HL-60/S4 (cell line): ENCODE data around the gene SYT17.
"Not testable (repeated sequence)": the region's sequence is repeated elsewhere in the genome, so short reads cannot be mapped to it uniquely, and the experiment has no call there.

Source experiments
- in situ Hi-C: fragments of 300-500 bp; cut with MboI; formaldehyde crosslinking; loops from 2 replicates; pipeline ENCODE4 v1.14.3; 2022; ENCODE audit warnings: low sequenced_read_pairs

Gene SYT17

DNA sequence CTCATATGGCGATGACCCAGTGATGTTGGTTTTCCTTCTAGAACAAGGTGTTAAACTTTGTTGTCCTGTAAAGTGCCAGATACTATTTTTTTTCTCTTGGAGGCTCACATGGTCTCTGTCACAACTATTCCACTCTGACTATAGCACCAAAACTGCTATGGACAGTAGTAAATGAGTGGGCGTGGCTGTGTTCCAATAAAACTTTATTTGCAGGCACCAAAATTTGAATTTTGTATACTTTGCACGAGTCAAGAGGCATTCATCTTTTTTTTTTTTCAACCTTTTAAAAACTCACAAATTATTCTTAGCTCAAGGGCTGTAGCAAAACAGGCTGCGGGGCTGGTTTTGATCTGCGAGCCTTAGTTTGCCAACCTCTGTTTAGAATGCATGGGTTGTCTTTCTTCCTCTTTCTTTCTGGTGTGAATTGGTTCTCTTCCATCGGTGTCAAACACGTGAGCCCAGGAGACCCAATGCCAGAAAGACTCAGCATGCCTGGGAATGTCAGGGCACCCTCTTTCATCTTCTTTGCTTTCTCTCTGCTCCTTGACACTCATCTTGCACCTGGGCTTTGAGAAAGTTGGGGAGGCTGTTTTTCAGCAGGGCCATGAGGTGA lies 2.1 kb downstream of the SYT17 start:
- in situ Hi-C loops = no loop called here

DNA sequence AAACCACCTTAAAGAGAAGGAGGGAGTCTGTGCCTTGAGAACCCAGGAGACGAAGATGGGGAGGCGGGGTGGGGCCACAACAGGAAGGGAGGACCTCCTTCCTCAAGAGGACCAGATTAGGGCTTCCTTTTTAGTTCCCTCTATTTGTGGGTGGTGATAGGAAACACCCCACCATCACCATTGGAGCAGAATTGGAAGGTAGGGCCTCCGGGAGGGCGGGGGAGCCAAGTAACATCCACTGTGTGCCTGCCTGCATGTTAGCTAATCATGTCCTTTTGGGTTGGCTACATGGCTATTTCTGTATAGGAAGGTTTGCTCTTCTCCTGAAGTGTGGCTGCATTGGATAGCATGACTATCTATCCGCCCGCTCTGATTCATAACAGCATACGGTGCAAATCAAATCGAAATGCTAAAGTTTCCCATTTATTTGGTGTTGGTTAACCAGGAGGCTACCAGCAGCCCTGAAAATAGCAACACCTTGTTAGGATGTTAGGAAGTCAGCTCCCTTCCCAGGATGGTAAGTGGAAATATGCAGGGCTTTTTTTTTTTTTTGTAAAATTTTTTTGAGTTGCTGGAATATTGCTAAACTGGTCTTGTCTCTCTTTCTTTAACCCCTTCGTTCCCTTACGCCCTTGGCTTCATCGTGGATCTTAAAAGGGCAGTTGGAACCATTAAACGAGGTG lies 4.2 kb downstream of the SYT17 start:
- in situ Hi-C loops = no loop called here

DNA sequence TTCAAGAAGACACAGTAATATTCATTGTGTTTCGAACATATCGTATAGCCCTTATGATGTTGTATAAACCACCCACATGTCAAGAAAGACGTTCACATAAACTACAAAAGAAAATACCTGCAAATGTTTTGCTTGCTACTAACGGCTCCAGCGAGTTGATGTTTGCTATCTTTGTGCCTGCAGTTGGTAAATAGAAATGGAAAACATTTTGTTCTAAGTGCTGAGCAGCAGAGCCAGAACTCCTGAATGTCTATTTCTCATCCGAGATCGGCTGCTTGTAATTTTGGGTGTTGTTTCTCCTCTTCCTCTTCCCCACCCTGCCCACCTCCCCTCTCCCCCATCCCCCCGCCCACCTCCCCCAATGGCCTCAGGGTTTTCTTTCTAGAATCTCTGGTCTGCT lies 5.0 kb downstream of the SYT17 start:
- in situ Hi-C loops = no loop called here

DNA sequence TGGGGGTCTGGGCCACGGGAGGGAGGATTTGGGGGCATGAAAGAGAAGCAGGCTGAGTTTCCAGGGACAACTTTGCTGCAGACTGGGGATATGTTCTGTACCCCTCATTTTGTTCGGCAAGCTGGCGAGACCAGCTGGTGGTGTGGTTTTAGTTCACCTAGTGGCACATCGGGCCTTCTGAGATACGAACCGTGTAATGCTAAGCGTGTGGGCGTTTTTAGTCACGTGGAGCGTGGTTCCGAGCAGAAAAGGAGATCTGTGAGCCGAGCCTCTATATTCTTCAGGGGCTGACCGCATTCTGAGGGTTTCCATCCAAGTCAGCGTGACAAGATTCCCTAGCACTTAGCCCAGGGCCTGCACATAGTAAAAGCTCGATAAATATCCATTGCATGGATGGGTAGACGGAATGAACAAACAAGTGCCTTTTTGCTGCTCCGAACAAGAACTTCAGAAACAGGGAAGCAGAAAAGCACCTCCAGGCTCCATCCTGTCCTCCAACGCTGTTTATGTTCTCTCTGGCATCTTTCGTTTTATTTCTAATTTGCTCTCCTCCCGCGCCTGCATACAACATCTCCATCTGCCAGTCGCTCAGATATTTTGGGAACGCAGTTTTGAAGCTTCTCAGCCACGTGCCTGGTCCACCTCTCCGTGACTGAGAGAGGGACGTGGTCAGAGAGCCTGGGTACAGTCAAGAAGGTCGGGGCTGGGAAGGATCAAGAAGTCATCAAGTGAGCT lies 5.8 kb downstream of the SYT17 start:
- in situ Hi-C loops = no loop called here

- in situ Hi-C loops = no loop called here
These were observed 6.4 kb downstream of the SYT17 start for GRCh38 chr16:19174478-19174877.

DNA sequence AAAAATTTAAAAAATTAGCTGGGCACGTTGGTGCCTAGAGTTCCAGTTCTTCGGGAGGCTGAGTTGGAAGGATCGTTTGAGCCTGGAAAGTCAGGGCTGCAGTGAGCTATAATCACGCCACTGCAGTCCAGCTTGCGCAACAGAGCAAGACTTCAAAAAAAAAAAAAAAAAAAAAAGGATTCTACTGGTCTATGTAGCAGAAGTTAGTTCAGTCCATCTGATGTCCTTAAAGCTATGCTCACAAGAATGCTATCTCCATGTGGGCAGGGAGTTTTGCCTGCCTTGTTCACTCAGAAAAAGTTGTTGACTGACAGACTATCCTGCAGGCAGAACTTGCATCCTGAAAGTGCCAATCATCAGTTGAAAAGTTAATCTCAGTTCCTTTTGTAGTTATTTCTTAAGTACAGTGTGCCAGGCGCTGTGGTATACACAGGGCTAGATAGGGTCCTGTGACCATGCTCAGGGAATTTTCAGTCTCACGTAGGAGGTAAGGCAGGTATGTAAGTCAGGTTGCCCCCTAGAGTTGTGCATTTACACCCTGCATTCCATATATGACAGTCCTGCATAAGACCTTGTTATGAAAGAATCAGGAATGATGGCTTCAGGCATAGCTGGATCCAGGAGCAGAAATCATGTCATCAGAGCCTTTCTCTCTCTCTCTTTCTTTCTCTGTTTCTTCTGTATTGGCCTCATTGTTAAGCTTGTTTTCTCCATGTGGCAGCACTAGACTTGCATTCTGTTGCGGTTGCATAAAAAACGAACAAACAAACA lies 7.6 kb downstream of the SYT17 start:
- in situ Hi-C loops = no loop called here

DNA sequence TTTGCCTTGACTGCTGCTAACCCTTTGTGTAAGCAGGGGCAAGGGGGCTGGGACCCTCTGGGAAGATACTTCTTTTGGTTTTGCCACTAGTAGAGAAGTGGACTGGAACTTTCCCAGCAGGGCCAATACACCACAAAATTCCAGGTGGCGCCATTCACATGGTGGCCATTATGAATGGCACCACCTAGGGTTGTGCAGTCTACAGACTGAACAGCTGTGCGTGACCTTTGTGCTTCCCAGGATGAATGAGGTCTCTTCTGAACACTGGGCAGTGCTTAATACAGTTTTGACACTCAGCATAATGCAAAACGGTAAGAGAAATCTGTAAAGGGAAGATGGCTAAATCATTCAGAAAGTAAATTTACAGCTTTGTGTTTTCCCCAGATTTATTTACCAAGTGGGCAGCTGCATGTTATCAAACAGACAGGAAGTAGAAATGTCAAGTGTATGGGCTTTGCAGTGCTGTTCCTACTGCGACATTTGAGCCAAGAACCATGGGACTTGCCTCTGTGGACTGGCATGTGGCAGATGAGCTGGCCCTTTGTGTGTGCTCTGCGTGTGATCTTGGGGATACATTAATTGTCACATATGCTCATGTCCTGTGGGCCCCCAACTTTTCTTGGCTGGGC lies 9.2 kb downstream of the SYT17 start:
- in situ Hi-C loops = no loop called here

DNA sequence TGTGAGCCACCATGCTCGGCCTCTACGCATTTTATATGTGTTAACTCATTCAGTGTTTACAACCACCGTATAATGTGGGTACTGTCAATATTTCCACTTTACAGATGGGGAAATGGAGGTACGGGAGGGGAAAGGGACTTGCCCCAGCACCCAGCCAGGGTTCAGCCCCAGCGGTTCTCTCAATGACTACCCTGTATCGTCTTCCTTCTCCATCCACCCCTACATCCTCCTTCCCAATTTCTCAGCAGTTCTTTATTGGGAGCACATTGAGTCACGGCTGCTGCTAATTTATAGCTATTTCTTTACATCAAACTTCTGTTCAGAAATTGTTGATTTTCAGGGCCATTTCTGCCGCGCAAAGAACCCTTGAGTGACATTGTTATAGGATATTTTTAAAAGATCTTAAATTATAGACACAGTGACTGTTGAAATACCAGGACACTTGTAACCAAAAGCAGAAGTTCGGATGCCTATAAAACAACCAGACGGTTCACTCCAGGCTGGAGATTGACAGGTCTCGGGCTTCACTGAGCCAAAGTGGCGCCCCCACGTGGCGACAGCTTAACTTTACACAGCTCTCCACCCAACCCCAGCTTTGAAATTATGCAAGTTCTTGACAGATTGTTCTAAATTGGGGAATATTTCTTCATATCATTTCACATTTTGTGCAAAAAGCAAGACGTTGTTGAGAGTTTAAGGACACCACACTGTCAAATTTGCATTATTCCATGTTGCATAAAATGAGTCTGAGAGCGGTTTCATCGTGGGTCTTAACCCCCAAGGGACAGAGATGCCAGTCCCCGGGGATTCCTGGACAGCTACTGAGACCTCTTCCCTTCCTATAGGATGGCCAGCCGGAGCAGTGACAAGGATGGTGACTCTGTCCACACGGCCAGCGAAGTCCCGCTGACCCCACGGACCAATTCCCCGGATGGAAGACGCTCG lies 11.8 kb downstream of the SYT17 start:
- in situ Hi-C loops = no loop called here

DNA sequence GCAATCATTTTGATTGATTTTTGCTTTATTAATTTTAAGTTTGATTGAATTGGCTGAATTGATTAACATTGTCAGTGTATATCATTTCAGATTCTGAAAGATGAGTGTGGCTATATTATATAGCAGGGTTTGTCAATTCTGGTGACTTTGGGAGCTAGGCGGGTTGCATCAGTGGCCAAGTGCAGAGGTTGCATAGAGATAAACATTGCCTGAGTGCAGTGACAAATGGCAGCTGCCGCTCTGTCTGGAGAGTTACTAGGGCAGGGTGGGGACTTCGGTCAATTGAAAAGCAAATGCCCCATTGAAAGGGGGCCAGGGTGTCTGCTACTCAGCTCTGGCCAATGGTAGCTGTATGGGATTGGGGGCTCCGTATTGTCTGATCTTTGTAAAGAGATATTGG lies 12.7 kb downstream of the SYT17 start:
- in situ Hi-C loops = no loop called here

- in situ Hi-C loops = no loop called here
These were observed 14.4 kb downstream of the SYT17 start for GRCh38 chr16:19182481-19182880.

GRCh38 chr16:19183187-19183586 lies 15.1 kb downstream of the SYT17 start:
- in situ Hi-C loops = no loop called here

DNA sequence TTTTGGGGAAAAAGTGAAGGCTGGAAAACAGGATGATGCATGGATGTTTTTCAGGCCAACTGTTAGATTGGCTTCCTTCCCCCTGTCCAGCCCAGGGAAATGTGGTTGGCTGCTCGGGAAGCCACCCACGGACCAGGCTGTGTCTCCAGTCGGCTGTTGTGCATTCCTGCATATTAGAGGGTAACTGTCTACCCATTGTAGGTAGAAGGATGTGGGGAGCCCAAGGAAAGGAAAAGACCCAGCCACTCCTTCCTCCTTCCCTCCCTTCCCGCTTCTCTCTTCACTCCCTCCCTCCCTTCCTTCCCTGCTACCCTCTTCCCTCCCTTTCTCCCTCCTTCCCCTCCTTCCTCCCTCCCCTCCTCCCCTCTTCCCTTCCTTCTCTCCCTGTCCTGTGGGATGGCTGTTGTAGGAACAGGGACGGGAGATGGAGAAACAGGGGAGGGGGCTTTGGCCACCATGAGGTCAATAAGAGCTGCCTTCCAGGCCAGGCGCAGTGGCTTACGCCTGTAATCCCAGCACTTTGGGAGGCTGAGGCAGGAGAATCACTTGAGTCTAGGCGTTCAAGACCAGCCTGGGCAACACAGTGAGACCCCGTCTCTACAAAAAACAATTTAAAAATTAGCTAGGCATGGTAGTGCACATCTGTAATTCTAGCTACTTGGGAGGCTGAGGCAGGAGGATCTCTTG lies 16.9 kb downstream of the SYT17 start:
- in situ Hi-C loops = no loop called here

- in situ Hi-C loops = no loop called here
These were observed 17.4 kb downstream of the SYT17 start for GRCh38 chr16:19185510-19185851.

GRCh38 chr16:19186408-19186807 lies 18.4 kb downstream of the SYT17 start:
- in situ Hi-C loops = no loop called here

- in situ Hi-C loops = not testable (repeated sequence)
These were observed 19.9 kb downstream of the SYT17 start for GRCh38 chr16:19187961-19188360.

DNA sequence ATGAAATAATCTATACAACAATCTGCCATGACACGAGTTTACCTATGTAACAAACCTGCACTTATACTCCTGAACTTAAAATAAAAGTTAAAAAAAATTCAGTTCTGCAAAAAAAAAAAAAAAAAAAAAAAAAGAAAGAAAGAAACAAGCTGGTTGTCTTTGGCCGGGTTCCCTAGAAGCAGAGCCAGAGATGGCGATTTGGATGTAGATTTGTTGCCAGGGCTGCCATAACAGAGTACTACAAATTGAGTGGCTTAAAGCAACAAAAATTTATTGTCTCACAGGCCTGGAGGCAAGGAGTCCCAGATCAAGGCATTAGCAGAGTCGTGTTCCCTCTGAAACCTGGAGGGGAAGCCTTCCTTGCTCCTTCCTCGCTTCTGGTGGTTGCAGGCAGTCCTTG lies 20.4 kb downstream of the SYT17 start:
- in situ Hi-C loops = no loop called here

DNA sequence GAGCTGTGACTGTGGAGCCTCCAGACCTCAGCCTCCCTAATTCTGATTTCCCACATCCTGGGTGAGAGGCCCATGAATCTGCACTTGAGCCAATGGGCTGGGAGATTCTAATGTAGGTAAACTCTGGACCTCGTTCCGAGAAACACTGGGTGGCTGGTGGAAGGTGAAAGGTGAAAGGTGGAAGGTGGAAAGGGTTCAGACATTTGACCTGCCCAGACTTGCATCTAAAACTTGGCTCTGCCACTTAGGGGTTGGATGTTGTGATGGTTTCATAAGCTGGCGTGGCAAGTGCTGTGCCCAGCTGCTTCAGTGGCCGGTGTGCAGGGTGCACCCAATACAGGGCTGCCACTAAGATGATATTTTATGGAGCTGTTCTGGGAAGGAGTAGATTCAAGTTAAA lies 24.8 kb downstream of the SYT17 start:
- in situ Hi-C loops = no loop called here

DNA sequence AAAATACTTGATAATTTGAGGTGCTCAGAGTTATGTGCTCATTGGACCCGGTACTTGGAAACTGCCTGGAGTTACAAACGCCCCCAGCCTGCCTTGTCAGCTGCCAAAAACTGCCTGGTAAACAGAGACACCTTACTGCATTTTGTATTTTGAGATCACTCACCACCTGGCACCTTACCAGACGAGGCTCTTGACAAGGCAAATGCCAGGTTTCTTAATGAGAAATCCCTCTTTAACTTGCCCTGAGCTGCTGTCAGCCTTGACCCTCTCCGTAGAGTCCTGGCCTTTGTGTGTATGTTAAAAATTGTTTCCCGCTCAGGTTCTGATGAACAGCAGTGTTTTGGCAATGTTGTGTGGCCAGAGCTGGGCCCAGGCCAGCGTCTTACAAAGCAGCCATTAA lies 28.8 kb downstream of the SYT17 start:
- in situ Hi-C loops = no loop called here

- in situ Hi-C loops = no loop called here
These were observed 35.4 kb downstream of the SYT17 start for GRCh38 chr16:19203374-19203966.
